T47D (cell line): Measurements from ENCODE around the gene AQP1.

Experiments used
- DNase-seq, 2 experiments: peaks; one replicate each; pipeline versions ENCODE4 v3.0.0 to v3.0.0-alpha.2; 2011 to 2012; ENCODE audit warnings: low read depth in 1 of 2, low spot score in 1 of 2
- JUND ChIP-seq: IDR thresholded peaks from 2 replicates; pipeline ENCODE4 v1.6.1; 2012; ENCODE audit warnings: low read depth
- in situ Hi-C: cut with HindIII; loops from 2 replicates; pipeline ENCODE4 v1.10.0; 2016; ENCODE audit warnings: low sequenced_read_pairs, low pct_unique_long_range_greater_than_20kb

The AQP1 gene

GRCh38 chr7:30930621-30931020, 19.0 kb downstream of the AQP1 start:
- in situ Hi-C loops = no loop called here
- no peak for TF ChIP-seq JUND
- DNase-seq = no peak

GRCh38 chr7:30931161-30931928, 19.7 kb downstream of the AQP1 start:
- DNase-seq = no peak
- no peak for TF ChIP-seq JUND
- in situ Hi-C loops = no loop called here

GRCh38 chr7:30931929-30932540, 20.4 kb downstream of the AQP1 start:
- TF ChIP-seq JUND = no peak
- DNase-seq = peak in 1 of 2 experiments; percentile 17
- in situ Hi-C loops = no loop called here

- in situ Hi-C loops = no loop called here
- TF ChIP-seq JUND = no peak
- DNase-seq = no peak
These were observed 20.9 kb downstream of the AQP1 start for GRCh38 chr7:30932562-30932961.

DNA sequence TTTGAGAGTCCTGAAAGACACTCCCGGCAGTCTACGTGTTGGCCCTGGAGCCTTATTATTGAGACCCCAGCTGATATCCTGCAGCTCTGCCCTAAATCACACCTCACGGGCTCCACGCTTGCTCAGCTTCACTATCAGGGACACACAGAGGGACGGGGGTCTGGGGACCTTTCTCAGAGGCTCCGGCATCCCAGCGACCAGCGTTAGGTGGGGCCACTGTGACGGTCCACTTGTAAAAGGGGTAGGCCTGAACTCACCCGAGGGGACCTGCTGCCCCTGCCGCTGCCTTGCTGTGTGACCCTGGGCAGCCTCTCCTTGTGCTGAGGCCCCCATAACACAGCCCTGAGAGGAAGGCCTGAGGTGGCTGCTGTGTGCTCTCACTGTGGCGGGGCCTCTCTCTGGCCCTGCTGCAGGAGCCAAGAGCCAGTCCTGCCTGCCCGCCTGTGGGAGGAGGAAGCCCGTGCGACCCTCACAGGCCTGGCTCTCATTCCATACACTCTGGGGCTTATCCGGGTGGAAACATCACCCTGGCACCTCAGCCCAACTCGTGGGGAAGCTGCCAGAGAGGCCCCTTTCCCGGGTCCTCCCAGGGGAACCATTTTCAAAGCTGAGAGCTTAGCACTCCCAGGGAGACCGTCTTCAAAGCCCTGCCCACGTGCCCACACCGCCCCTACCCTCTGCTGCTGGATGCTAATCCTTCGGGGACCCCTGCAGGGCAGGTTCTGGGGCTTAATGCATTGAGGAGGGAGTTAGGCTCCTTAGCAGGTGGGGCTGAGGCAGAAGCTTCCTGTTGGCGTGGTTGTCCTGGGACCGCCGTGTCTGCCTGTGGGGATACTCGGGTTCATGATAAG, 21.7 kb downstream of the AQP1 start:
- no peak for DNase-seq
- in situ Hi-C loops = no loop called here

DNA sequence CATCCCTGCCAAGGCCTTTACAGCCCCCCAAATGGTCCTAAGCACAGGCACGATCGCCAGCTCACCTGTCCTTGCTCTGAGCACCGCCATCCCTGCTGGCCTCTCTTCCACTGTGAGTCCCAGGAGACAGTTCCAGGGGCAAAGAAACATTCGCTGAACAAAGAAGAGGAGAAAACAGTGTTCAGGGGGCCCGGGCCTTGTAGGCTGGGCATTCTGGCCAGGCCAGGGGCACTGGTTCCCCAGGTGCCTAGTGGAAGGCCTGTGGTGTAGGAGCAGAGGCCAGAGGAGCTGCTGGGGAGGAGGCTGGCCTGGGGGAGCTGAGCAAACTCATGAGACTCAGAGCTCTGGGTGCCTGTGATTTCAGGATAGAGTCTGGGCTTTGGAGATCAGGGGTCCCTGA, 22.6 kb downstream of the AQP1 start:
- in situ Hi-C loops = no loop called here
- no peak for DNase-seq
- TF ChIP-seq JUND = no peak

More for the DNA sequence above, 21.7 kb downstream of the AQP1 start:
- TF ChIP-seq JUND = no peak

DNA sequence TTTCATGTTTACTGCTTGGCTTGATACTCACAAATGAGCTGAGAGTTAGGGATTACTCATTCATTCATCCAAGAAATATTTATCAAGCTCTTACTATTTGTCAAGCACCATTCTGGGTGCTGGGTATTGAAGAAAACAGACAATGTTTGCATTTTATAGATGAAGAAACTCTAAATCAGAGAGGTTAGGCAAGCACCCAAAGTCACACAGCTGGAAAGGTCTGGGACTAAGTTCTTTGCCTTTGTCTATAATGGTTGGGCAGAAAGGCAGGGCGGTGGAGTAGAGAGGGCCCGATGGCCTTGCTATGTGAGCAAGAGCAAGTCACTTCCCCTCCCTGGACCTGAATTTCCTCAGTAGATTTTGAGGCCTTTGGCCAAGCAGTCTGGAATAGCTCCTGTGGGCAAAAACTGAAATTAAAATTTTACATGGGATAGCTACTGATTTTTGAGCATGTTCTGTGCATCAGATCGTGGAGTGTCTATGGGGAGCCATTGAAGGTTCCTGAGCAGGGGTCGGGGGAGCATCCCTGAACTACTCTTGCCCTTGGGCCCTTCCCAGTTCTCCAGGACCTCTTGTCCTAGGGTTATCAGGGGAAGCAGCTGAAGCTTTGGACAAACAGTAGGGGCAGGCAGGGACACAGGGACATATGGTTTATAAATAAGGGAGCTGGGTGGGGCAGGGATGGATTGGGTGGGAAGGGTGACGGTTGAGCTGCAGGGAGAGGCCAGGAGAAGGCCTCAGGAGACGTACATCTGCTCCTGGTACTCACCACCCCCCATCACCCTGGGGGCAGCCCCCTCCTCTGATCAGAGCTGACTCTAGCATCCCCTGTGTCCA, 23.3 kb downstream of the AQP1 start:
- TF ChIP-seq JUND = no peak
- in situ Hi-C loops = no loop called here
- no peak for DNase-seq

DNA sequence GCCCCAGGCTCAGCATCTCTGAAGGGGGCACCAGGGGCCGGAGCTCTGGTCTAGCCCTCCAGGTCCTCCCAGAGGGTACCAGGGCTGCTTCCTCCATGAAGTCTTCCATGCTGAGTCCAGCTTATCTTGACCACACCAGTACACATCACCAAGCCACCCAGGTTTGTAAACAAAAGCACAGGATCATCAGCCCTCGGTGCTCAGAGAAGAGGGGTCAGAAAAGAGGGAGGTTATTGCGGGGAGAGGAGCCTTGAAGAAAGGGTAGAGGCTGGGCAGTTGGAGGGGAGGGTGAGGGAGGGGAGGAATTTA, 23.9 kb downstream of the AQP1 start:
- TF ChIP-seq JUND = no peak
- in situ Hi-C loops = no loop called here
- no peak for DNase-seq

GRCh38 chr7:30936650-30937245, 25.1 kb downstream of the AQP1 start:
- no peak for DNase-seq
- in situ Hi-C loops = no loop called here
- no peak for TF ChIP-seq JUND

- TF ChIP-seq JUND = no peak
- in situ Hi-C loops = no loop called here
- DNase-seq = no peak
These were observed 25.8 kb downstream of the AQP1 start for GRCh38 chr7:30937416-30937815.

GRCh38 chr7:30938435-30939316, 27.0 kb downstream of the AQP1 start:
- no peak for TF ChIP-seq JUND
- in situ Hi-C loops = no loop called here
- DNase-seq = peak; percentile 88
